Heart left ventricle (tissue), 16 donors: Measurements from ENCODE around the gene KIR2DL1. TPM values are rescaled to one million over a fixed set of nuclear protein-coding genes. Genes with fewer than 3 reads are reported as not detected.
"Not testable (repeated sequence)": the region's sequence is repeated elsewhere in the genome, so short reads cannot be mapped to it uniquely, and the experiment has no call there.

Experiments used
- ATAC-seq, 4 donors: fragments of 200-7000 bp; cut with Tn5 transposase; one replicate each; pipeline ENCODE4 v1.9.1; 2020 to 2022; ENCODE audit warnings: moderate library complexity in 4 of 4, mild to moderate bottlenecking in 3 of 4, moderate number of reproducible peaks in 1 of 4
- DNase-seq, 5 donors: peaks; one replicate each; pipeline ENCODE4 v3.0.0-alpha.2; 2020
- H3K27ac ChIP-seq, 12 donors: fragments of 200-600 bp; sonication (generic) in 4 of 12; one replicate each; pipeline versions ENCODE4 v1.5.0 to v1.8.0; 2016 to 2022; ENCODE audit warnings: mild to moderate bottlenecking in 2 of 12
- H3K27me3 ChIP-seq, 9 donors: fragments of 200-600 bp; sonication (generic) in 2 of 9; one replicate each; pipeline versions ENCODE4 v1.5.1 to v1.8.0; 2016 to 2022; ENCODE audit warnings: mild to moderate bottlenecking in 3 of 9
- H3K36me3 ChIP-seq, 9 donors: fragments of 200-600 bp; sonication (generic) in 2 of 9; one replicate each; pipeline versions ENCODE4 v1.5.0 to v1.8.0; 2018 to 2022; ENCODE audit warnings: mild to moderate bottlenecking in 2 of 9
- H3K4me1 ChIP-seq, 12 donors: fragments of 200-600 bp; sonication (generic) in 4 of 12; one replicate each; pipeline versions ENCODE4 v1.5.0 to v1.8.0; 2016 to 2022; ENCODE audit warnings: mild to moderate bottlenecking in 3 of 12
- H3K4me3 ChIP-seq, 12 donors: fragments of 200-600 bp; sonication (generic) in 4 of 12; one replicate each; pipeline versions ENCODE4 v1.5.0 to v1.8.0; 2017 to 2022; ENCODE audit warnings: mild to moderate bottlenecking in 9 of 12, moderate library complexity in 4 of 12
- H3K9me3 ChIP-seq, 12 donors: fragments of 200-600 bp; sonication (generic) in 4 of 12; one replicate each; pipeline versions ENCODE4 v1.5.0 to v1.8.0; 2016 to 2022; ENCODE audit warnings: mild to moderate bottlenecking in 1 of 12
- CTCF ChIP-seq, 12 donors: fragments of 200-600 bp; sonication (generic) in 4 of 12; IDR thresholded peaks; one replicate each; pipeline versions ENCODE4 v1.5.0 to v1.8.0; 2018 to 2022; ENCODE audit warnings: antibody characterized with exemption in 12 of 12, mild to moderate bottlenecking in 5 of 12
- POLR2A ChIP-seq, 2 donors: fragments of 450-650 bp; IDR thresholded peaks; one replicate each; pipeline ENCODE4 v1.6.1; 2017; ENCODE audit warnings: antibody characterized with exemption in 2 of 2, mild to moderate bottlenecking in 2 of 2, moderate library complexity in 2 of 2
- WGBS, 4 donors: extraction: QIAGEN DNeasy Blood & Tissue Kit in 2 of 4; methylation state at CpG; one replicate each; pipeline versions ENCODE4 v1.1.5 to v1.1.7; 2013 to 2018; 5-methylcytosine and 5-hydroxymethylcytosine counted together
- intact Hi-C, 10 donors: fragments of 100-400 bp; cut with DNase I; formaldehyde crosslinking; loops; one replicate each; pipeline versions ENCODE4 v1.11.1 to v1.14.2; 2022
- polyA plus RNA-seq, 2 donors: library from polyadenylated mRNA; stranded (reverse); fragments of 200-250 nt; gene quantifications; one replicate each; pipeline ENCODE4 v1.2.3, GENCODE V29; 2013
- total RNA-seq, 9 donors: library from RNA; depleted of rRNA in 2 of 9; stranded (reverse); fragments of >200 nt in 2 of 9; fragmentation: NEBNext Ultra II Directional in 3 of 9; extraction: Animal tissue kit (Norgen Biotek cat#: 25700) in 3 of 9; gene quantifications; one replicate each; pipeline versions ENCODE4 v1.1.0 to v1.2.4, GENCODE V29; 2016 to 2023
- donor health status: ischemic (EF 13 %, LVEDD 7.1; RV severe dilation, severe dysfunction).
- donor health status: healthy with polysubstance abuse.
- donor health status: DM: no; HTN: yes; CAD: no.
- donor health status: DM: no; HTN: no; CAD: no.
- donor health status: ischemic (EF 25% LVEDD 6.9; RV normal size, moderate dysfunction).
- donor health status: ischemic (EF 25% LVEDD 5.7; RV mildly dilated, moderate dysfunction).
- donor health status: healthy.
- donor health status: DM: yes; HTN: yes; CAD: no.
- donor health status: ischemic (EF 35%, LVEDD 5.7; RV mildly dilated, moderate dysfunction).
- donor health status: nonischemic (EF 11% LVEDD 7.7; RV severe dilation, severe dysfunction).
- donor health status: DM: yes; HTN: yes; CAD: no.
- donor health status: PGD.
- donor health status: ischemic (EF 29% LVEDD 5.4; RV normal size, mild dysfunction).
- donor health status: nonischemic (EF 23%, LVEDD 6.1; RV moderate dilation, normal function).

KIR2DL1 gene
- total and polyA plus RNA-seq, 11 donors, result 0.19 TPM; not detected in 10

DNA sequence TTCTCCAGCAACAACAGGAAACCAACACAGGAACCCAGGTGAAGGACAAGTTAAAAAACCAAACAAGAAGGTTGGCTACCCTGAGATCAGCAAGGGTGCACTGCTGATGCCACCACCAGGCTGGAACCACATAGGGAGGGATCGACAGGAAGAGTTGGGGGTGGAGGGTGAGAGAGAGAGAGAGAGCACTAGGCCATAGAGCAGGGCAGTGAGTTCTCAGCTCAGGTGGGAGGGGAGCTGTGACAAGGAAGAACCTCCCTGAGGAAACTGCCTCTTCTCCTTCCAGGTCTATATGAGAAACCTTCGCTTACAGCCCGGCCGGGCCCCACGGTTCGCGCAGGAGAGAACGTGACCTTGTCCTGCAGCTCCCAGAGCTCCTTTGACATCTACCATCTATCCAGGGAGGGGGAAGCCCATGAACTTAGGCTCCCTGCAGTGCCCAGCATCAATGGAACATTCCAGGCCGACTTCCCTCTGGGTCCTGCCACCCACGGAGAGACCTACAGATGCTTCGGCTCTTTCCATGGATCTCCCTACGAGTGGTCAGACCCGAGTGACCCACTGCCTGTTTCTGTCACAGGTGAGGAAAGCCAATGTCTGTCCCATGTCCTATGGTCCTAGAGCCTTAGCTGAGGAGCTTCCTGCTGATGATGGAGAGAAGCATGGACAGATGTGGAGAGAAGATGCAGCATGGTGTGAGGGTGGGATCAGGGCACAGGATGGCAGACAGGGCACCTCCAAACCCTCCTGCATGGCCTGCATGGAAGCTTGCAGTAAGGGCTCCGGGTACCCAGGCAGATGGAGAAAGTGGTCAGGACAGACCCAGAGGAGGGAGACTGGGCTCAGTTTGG is 36.3 kb downstream of the KIR2DL1 start:
- TF ChIP-seq POLR2A (IDR thresholded peaks at IDR 0.05) (no peak), CTCF (IDR thresholded peaks at IDR 0.05) (no peak)
- Histone ChIP-seq H3K9me3 (peaks cover 0 to 2% (median 0%) of the 10 kb centered on the region in 12 donors), H3K4me1 (no peaks in the 10 kb centered on the region), H3K27ac (no peak overlapping the region), H3K36me3 (no peaks in the 10 kb centered on the region), H3K27me3 (peaks cover 0 to 5% (median 0%) of the 10 kb centered on the region in 9 donors), H3K4me3 (no peak overlapping the region)
- intact Hi-C loops, result no loop called here
- 77 to 82% (median 79%) methylated on average over 9 to 14 of the region's 14 CpGs for WGBS, 4 donors
- DNase-seq, result no peak
- no peak for ATAC-seq

- H3K36me3 ChIP-seq, result no peaks in the 10 kb centered on the region
- intact Hi-C loops, result no loop called here
- WGBS, 4 donors, result 64 to 73% (median 66%) methylated on average over 2 of the region's 2 CpGs
- H3K4me3 ChIP-seq, result no peak overlapping the region
- no peaks in the 10 kb centered on the region for H3K4me1 ChIP-seq
- DNase-seq, result no peak
- peaks cover 0 to 3% (median 0%) of the 10 kb centered on the region in 12 donors for H3K9me3 ChIP-seq
- ATAC-seq, result no peak
- no peak for TF ChIP-seq CTCF (IDR thresholded peaks at IDR 0.05)
- no peak for TF ChIP-seq POLR2A (IDR thresholded peaks at IDR 0.05)
- no peak overlapping the region for H3K27ac ChIP-seq
- peaks cover 0 to 5% (median 0%) of the 10 kb centered on the region in 9 donors for H3K27me3 ChIP-seq
Measured at GRCh38 chr19:54806516-54806838, 36.9 kb downstream of the KIR2DL1 start.

- ATAC-seq, H3K4me3 ChIP-seq, H3K27me3 ChIP-seq, DNase-seq, H3K27ac ChIP-seq, H3K4me1 ChIP-seq, H3K36me3 ChIP-seq, intact Hi-C loops: not testable (repeated sequence)
- peaks cover 0 to 13% (median 2%) of the 10 kb centered on the region in 12 donors for H3K9me3 ChIP-seq
- 54 to 62% (median 56%) methylated on average over 3 of the region's 3 CpGs for WGBS, 4 donors
Measured at GRCh38 chr19:54814571-54814970, 45.0 kb downstream of the KIR2DL1 start.

DNA sequence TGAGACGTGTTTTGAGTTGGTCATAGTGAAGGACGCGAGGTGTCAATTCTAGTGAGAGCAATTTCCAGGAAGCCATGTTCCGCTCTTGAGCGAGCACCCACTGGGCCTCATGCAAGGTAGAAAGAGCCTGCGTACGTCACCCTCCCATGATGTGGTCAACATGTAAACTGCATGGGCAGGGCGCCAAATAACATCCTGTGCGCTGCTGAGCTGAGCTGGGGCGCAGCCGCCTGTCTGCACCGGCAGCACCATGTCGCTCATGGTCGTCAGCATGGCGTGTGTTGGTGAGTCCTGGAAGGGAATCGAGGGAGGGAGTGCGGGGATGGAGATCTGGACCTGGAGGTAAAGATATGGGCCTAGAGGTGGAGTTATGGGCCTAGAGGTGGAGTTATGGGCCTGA is 46.7 kb downstream of the KIR2DL1 start, which contains the start of gene KIR3DL1:
Gene KIR3DL1, plus strand, starts transcription at position 218 of the 400 bp plus-strand sequence.
- H3K27me3 ChIP-seq, H3K4me1 ChIP-seq, intact Hi-C loops, DNase-seq, H3K27ac ChIP-seq, ATAC-seq, H3K36me3 ChIP-seq, H3K4me3 ChIP-seq: not testable (repeated sequence)
- 83 to 91% (median 84%) methylated on average over 17 of the region's 17 CpGs for WGBS, 4 donors
- peaks cover 0 to 13% (median 2%) of the 10 kb centered on the region in 12 donors for H3K9me3 ChIP-seq

GRCh38 chr19:54817670-54818536 is 48.3 kb downstream of the KIR2DL1 start:
- H3K4me1 ChIP-seq, result no peaks in the 10 kb centered on the region
- no peak overlapping the region for H3K27ac ChIP-seq
- 77 to 87% (median 81%) methylated on average over 14 to 15 of the region's 15 CpGs for WGBS, 4 donors
- TF ChIP-seq CTCF (IDR thresholded peaks at IDR 0.05), result no peak
- no peak for TF ChIP-seq POLR2A (IDR thresholded peaks at IDR 0.05)
- no peaks in the 10 kb centered on the region for H3K9me3 ChIP-seq
- intact Hi-C loops, result no loop called here
- no peak for ATAC-seq
- no peak for DNase-seq
- no peak overlapping the region for H3K4me3 ChIP-seq
- H3K36me3 ChIP-seq, result no peaks in the 10 kb centered on the region
- H3K27me3 ChIP-seq, result peaks cover 0 to 2% (median 0%) of the 10 kb centered on the region in 9 donors

GRCh38 chr19:54824416-54824815 is 54.8 kb downstream of the KIR2DL1 start:
- H3K4me3 ChIP-seq, H3K27me3 ChIP-seq, H3K27ac ChIP-seq, H3K4me1 ChIP-seq, ATAC-seq, H3K36me3 ChIP-seq, intact Hi-C loops, H3K9me3 ChIP-seq, DNase-seq: not testable (repeated sequence)
- WGBS, 4 donors, result 49 to 64% (median 60%) methylated on average over 4 of the region's 4 CpGs

DNA sequence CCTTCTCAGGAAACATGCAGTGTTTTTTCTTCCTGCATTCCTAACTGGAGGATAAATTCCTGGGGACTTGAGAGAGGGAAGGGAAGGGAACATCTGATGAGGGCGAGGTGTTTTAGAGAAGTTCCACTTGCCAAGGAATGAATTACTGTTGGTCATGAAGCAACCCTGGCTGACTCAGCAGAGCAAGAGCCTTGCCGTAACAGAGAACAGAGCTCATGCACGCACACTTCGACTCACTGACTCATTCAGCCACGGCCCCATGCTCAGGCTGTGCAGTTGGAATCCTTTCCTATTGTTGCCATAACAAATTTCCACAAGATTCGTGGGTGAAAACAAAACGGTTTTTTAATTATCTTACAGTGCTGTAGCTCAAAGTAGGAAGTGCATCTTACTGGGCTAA is 55.7 kb downstream of the KIR2DL1 start:
- intact Hi-C loops, H3K4me3 ChIP-seq, DNase-seq, H3K9me3 ChIP-seq, H3K27ac ChIP-seq, H3K27me3 ChIP-seq, H3K4me1 ChIP-seq, ATAC-seq, H3K36me3 ChIP-seq: not testable (repeated sequence)
- 54 to 67% (median 64%) methylated on average over 7 of the region's 7 CpGs for WGBS, 4 donors
